GM12878 (cell line): ENCODE measurements around the gene TBC1D19. TPM values are rescaled to one million over a fixed set of nuclear protein-coding genes. Genes with fewer than 3 reads are reported as not detected.
A peak's percentile ranks its signal among the peaks of the same experiment; 100 is the strongest.
"Not testable (repeated sequence)": the region's sequence is repeated elsewhere in the genome, so short reads cannot be mapped to it uniquely, and the experiment has no call there.

ENCODE experiments used
- ATAC-seq: fragments of 200-7000 bp; cut with Tn5 transposase; 3 replicates; pipeline ENCODE4 v1.9.1; 2020; ENCODE audit warnings: mild to moderate bottlenecking, moderate library complexity
- BruUV-seq: library from RNA; stranded (reverse); fragments of 400-500 nt; replicated peaks from 2 replicates; lab custom pipeline; 2021; lab: Mats Ljungman, UMichigan
- CTCF ChIA-PET: fragments of 300-600 bp; sonication (Branson Sonifier 250); formaldehyde crosslinking; extraction: SDS; loops from one replicate; lab custom pipeline; 2021; ENCODE audit warnings: inconsistent platforms; lab: Yijun Ruan, JAX
- POLR2A ChIA-PET: fragments of 350-600 bp; formaldehyde crosslinking; extraction: SDS; loops from one replicate; lab custom pipeline; 2021; ENCODE audit warnings: inconsistent platforms; lab: Charles Lee
- RAD21 ChIA-PET: fragments of 300-600 bp; sonication (Branson Sonifier 250); formaldehyde crosslinking; loops from one replicate; lab custom pipeline; 2023; ENCODE audit warnings: antibody characterized with exemption; ENCODE audit not compliant: unreplicated experiment; lab: Charles Lee
- SMC1A ChIA-PET: fragments of 300-600 bp; sonication (Branson Sonifier 250); formaldehyde crosslinking; loops from one replicate; lab custom pipeline; 2023; ENCODE audit not compliant: unreplicated experiment, uncharacterized antibody; lab: Charles Lee
- DNase-seq: peaks from one replicate; pipeline ENCODE4 v3.0.0-alpha.2; 2011; ENCODE audit warnings: low read depth, low spot score
- FAIRE-seq: peaks from 3 replicates; lab custom pipeline; 2011; peaks lifted over from hg19 to GRCh38; lab: Jason Lieb, UNC
- H2AFZ ChIP-seq: 2 replicates; pipeline ENCODE4 v1.6.0; 2011; ENCODE audit warnings: low read depth, low read length, control low read depth; ENCODE audit not compliant: control insufficient read depth
- H3K27ac ChIP-seq: 2 replicates; pipeline ENCODE4 v1.5.1; 2011; ENCODE audit warnings: control low read depth; ENCODE audit not compliant: control insufficient read depth, insufficient read depth
- H3K27me3 ChIP-seq, 2 experiments: replicated peaks in 1 of 2; 2 replicates each; pipeline versions ENCODE4 v1.6.0 to v1.6.1; 2011; ENCODE audit warnings: low read length in 1 of 2; ENCODE audit not compliant: control insufficient read depth in 2 of 2, insufficient read depth in 2 of 2
- H3K36me3 ChIP-seq, 2 experiments: 2 replicates each; pipeline ENCODE4 v1.5.1; 2011; ENCODE audit warnings: low read length in 1 of 2; ENCODE audit not compliant: control insufficient read depth in 2 of 2, insufficient read depth in 2 of 2
- H3K4me1 ChIP-seq: 2 replicates; pipeline ENCODE4 v1.6.1; 2011; ENCODE audit warnings: mild to moderate bottlenecking, low read length, moderate library complexity, mixed read lengths; ENCODE audit not compliant: control insufficient read depth, insufficient read depth
- H3K4me2 ChIP-seq: 2 replicates; pipeline ENCODE4 v1.6.0; 2011; ENCODE audit warnings: control low read depth; ENCODE audit not compliant: control insufficient read depth, insufficient read depth
- H3K4me3 ChIP-seq: fragments of 200-600 bp; sonication (generic); 2 replicates; pipeline ENCODE4 v1.5.1; 2016
- H3K79me2 ChIP-seq: 2 replicates; pipeline ENCODE4 v1.6.0; 2011; ENCODE audit warnings: low read length; ENCODE audit not compliant: control insufficient read depth, insufficient read depth
- H3K9ac ChIP-seq: 2 replicates; pipeline ENCODE4 v1.8.0; 2011; ENCODE audit warnings: low read length, control low read depth, mixed read lengths; ENCODE audit not compliant: control insufficient read depth, insufficient read depth
- H3K9me3 ChIP-seq: replicated peaks from 3 replicates; pipeline ENCODE4 v1.5.1; 2011; ENCODE audit warnings: mild to moderate bottlenecking, low read length; ENCODE audit not compliant: control insufficient read depth, insufficient read depth
- H4K20me1 ChIP-seq: 2 replicates; pipeline ENCODE4 v1.6.0; 2011; ENCODE audit not compliant: control insufficient read depth, insufficient read depth
- CBX5 ChIP-seq: sonication (generic); IDR thresholded peaks from 2 replicates; pipeline ENCODE4 v1.6.1; 2016; ENCODE audit warnings: low read depth, moderate library complexity, mild to moderate bottlenecking, inconsistent platforms
- CUX1 ChIP-seq: IDR thresholded peaks from 2 replicates; pipeline ENCODE4 v1.6.1; 2012; ENCODE audit warnings: improper control_type of control experiment, low read depth, low read length; ENCODE audit not compliant: insufficient replicate concordance
- RFX5 ChIP-seq: IDR thresholded peaks from 2 replicates; pipeline ENCODE4 v1.6.1; 2011; ENCODE audit warnings: low read depth, low read length, improper control_type of control experiment
- TCF3 ChIP-seq: IDR thresholded peaks from 2 replicates; pipeline ENCODE4 v1.6.1; 2012; ENCODE audit warnings: low read depth, mild to moderate bottlenecking, low read length, borderline replicate concordance; ENCODE audit not compliant: insufficient read depth
- WGBS: methylation state at CpG from one replicate; pipeline ENCODE4 v1.1.6; 2016; ENCODE audit warnings: low lambda C conversion rate; ENCODE audit not compliant: insufficient replicate concordance, insufficient coverage; ENCODE audit errors: missing lambda C conversion rate; 5-methylcytosine and 5-hydroxymethylcytosine counted together
- in situ Hi-C: fragments of 300-500 bp; cut with MboI; formaldehyde crosslinking; loops from 9 replicates; pipeline ENCODE4 v1.14.3; 2018; ENCODE audit warnings: mixed read lengths
- intact Hi-C: fragments of 100-400 bp; cut with micrococcal nuclease; formaldehyde crosslinking; loops from one replicate; pipeline ENCODE4 v1.14.2; 2022; ENCODE audit not compliant: unreplicated experiment
- polyA plus RNA-seq, 11 experiments: library from polyadenylated mRNA; depleted of rRNA in 4 of 11; unstranded in 6 of 11; stranded (reverse) in 5 of 11; fragments of >200 nt; fragmentation: Nextera tagmentation in 4 of 11; fragmentation: Illumina TruSeq in 1 of 11; extraction: Ambion mirVana in 4 of 11; extraction: Trizol in 1 of 11; gene quantifications; 1 replicate in 1 of 11; 2 replicates in 10 of 11; pipeline versions ENCODE4 v1.2.1 to v1.2.3, GENCODE V29; 2011 to 2016; ENCODE audit warnings: inconsistent platforms in 2 of 11, missing spikeins in 2 of 11, low read depth in 1 of 11
- total RNA-seq, 4 experiments: library from RNA; depleted of rRNA in 3 of 4; stranded (reverse); fragments of >200 nt in 3 of 4; fragmentation: Illumina TruSeq in 1 of 4; extraction: Trizol in 1 of 4; gene quantifications; 2 replicates each; pipeline versions ENCODE4 v1.2.1 to v1.2.3, GENCODE V29; 2013 to 2021
- TF ChIP-seq, protein P1 (sequence below): IDR thresholded peaks from 2 replicates; pipeline ENCODE4 v1.6.1; 2011; ENCODE audit warnings: low read depth, mild to moderate bottlenecking, low read length, moderate library complexity, borderline replicate concordance; ENCODE audit errors: extremely low read depth

Gene TBC1D19
- total and polyA plus RNA-seq, 10 of the 15 experiments (the other 5 are each of a cell fraction or from before 2014, with no cell fraction given) = 0.29 to 3.9 (median 2.1) TPM

- no peak for TF ChIP-seq CUX1
- TF ChIP-seq, protein P1, sequence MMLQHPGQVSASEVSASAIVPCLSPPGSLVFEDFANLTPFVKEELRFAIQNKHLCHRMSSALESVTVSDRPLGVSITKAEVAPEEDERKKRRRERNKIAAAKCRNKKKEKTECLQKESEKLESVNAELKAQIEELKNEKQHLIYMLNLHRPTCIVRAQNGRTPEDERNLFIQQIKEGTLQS = no peak
- TF ChIP-seq TCF3 = no peak
- TF ChIP-seq RFX5 = no peak
Measured at GRCh38 chr4:26670903-26671537, 87.1 kb downstream of the TBC1D19 start (continued).

DNA sequence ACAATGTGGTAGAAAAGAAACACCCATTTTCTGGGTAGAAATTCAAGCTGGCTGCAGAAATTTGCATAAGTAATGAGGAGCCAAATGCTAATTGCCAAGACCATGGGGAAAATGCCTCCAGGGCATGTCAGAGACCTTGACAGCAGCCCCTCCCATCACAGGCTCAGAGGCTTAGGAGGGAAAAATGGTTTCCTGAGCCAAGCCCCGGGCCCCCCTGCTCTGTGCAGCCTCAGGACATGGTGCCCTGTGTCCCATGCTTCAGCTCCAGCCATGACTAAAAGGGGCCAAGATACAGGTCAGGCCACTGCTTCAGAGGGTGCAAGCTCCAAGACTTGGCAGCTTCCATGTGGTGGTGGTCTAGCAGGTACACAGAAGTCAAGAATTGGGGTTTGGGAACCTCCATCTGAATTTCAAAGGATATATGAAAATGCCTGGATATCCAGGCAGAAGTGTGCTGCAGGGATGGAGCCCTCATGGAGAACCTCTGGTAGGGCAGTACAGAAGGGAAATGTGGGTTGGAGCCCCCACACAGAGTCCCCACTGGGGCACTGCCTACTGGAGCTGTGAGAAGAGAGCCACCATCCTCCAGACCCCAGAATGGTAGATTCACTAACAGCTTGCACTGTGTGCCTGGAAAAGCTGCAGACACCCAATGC lies 95.3 kb downstream of the TBC1D19 start:
- TF ChIP-seq CBX5 = peak; percentile 76; the same call in 1 of the 2 replicates
- ATAC-seq, BruUV-seq: not testable (repeated sequence)

More for the DNA sequence above, 95.3 kb downstream of the TBC1D19 start:
- in situ Hi-C loops, H3K4me1 ChIP-seq, H3K4me3 ChIP-seq, RAD21 ChIA-PET, H3K9me3 ChIP-seq, H3K36me3 ChIP-seq, H3K4me2 ChIP-seq, H2AFZ ChIP-seq, H3K9ac ChIP-seq, H3K27me3 ChIP-seq, H4K20me1 ChIP-seq, H3K27ac ChIP-seq, intact Hi-C loops, H3K79me2 ChIP-seq, CTCF ChIA-PET, POLR2A ChIA-PET, DNase-seq, FAIRE-seq, SMC1A ChIA-PET: not testable (repeated sequence)
- 25% methylated on average over 1 of the region's 1 CpG for WGBS
